SK-N-SH treated with all-trans-retinoic acid at 6 μM for 48 hours (cell line): ENCODE data around the gene CROCC2.

ENCODE experiments used
- ZC3H10 ChIP-seq: fragments of 250-450 bp; sonication (Bioruptor Pico); IDR thresholded peaks from 2 replicates; pipeline ENCODE4 v1.5.1; 2021; ENCODE audit warnings: mild to moderate bottlenecking, moderate library complexity
- ZNF565 ChIP-seq: fragments of 450-650 bp; formaldehyde crosslinking; conservative IDR thresholded peaks from 2 replicates; pipeline ENCODE4 v1.5.0; 2020; ENCODE audit warnings: low read depth, mild to moderate bottlenecking, moderate library complexity

DNA sequence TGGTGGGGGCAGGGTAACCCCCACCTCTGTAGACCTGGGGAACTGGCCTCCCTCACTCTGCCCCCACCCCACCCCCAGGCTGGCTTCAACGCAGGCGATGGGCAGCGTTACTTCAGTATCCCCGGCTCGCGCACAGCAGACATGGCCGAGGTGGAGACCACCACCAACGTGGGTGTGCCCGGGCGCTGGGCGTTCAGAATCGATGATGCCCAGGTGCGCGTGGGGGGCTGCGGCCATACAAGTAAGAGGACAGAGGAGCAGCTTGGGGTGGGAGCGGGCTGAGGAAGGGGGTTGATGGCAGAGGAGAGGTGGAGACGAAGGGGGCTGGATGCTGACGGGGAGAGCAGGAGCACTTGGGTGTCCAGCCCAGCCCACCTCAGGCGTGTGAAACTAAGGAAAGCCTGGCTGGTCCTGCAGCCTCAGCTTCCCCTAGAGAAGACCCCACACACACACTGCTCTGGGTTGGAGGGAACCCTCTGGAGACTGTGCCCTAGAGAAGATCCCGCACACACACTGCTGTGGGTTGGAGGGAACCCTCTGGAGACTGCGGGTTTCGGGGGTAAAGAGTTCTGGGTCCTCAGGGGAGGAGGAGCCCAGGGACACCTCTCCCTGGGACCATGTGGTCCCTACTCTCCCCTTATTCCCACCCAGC, 128.5 kb downstream of the CROCC2 start:
- TF ChIP-seq ZC3H10 (CRISPR knock-in tag) (no peak), ZNF565 (no peak)
